Measurements from ENCODE around the gene GPSM3. TPM values are rescaled to one million over a fixed set of nuclear protein-coding genes. Genes with fewer than 3 reads are reported as not detected.

Gene GPSM3
- total RNA-seq, 4 donors from 2014 or later = 2.3 to 9.7 (median 3.5) TPM; not detected in 1

GRCh38 chr6:32218167-32218566 is 25.7 kb upstream of the GPSM3 start:
- intact Hi-C loops (cut with DNase I; ENCODE audit: low total_unique reads) = no loop called here
- no peak for TF ChIP-seq POLR2A (IDR thresholded peaks at IDR 0.05)
- TF ChIP-seq, protein P1, sequence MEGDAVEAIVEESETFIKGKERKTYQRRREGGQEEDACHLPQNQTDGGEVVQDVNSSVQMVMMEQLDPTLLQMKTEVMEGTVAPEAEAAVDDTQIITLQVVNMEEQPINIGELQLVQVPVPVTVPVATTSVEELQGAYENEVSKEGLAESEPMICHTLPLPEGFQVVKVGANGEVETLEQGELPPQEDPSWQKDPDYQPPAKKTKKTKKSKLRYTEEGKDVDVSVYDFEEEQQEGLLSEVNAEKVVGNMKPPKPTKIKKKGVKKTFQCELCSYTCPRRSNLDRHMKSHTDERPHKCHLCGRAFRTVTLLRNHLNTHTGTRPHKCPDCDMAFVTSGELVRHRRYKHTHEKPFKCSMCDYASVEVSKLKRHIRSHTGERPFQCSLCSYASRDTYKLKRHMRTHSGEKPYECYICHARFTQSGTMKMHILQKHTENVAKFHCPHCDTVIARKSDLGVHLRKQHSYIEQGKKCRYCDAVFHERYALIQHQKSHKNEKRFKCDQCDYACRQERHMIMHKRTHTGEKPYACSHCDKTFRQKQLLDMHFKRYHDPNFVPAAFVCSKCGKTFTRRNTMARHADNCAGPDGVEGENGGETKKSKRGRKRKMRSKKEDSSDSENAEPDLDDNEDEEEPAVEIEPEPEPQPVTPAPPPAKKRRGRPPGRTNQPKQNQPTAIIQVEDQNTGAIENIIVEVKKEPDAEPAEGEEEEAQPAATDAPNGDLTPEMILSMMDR (IDR thresholded peaks at IDR 0.05) = no peak

GRCh38 chr6:32216998-32217397 is 24.6 kb upstream of the GPSM3 start:
- TF ChIP-seq, protein P1 (IDR thresholded peaks at IDR 0.05) = no peak
- no peak for TF ChIP-seq POLR2A (IDR thresholded peaks at IDR 0.05)
- intact Hi-C loops (cut with DNase I; ENCODE audit: low total_unique reads) = no loop called here

More at GRCh38 chr6:32218167-32218566, 25.7 kb upstream of the GPSM3 start:
- no peaks in the 10 kb centered on the region for H3K9me3 ChIP-seq
- no peaks in the 10 kb centered on the region for H3K36me3 ChIP-seq
- H3K4me1 ChIP-seq = no peaks in the 10 kb centered on the region
- H3K27ac ChIP-seq = no peak overlapping the region
- H3K4me3 ChIP-seq = no peak overlapping the region
- no peak for DNase-seq
- no peaks in the 10 kb centered on the region for H3K27me3 ChIP-seq

GRCh38 chr6:32216285-32216684 is 23.8 kb upstream of the GPSM3 start:
- Histone ChIP-seq H3K4me3 (no peak overlapping the region), H3K36me3 (no peaks in the 10 kb centered on the region), H3K27ac (no peak overlapping the region), H3K27me3 (no peaks in the 10 kb centered on the region), H3K4me1 (no peaks in the 10 kb centered on the region), H3K9me3 (no peaks in the 10 kb centered on the region)
- no peak for DNase-seq
- intact Hi-C loops (cut with DNase I; ENCODE audit: low total_unique reads) = no loop called here
- no peak for TF ChIP-seq POLR2A (IDR thresholded peaks at IDR 0.05)
- TF ChIP-seq, protein P1 (IDR thresholded peaks at IDR 0.05) = no peak

More at GRCh38 chr6:32216998-32217397, 24.6 kb upstream of the GPSM3 start:
- no peaks in the 10 kb centered on the region for H3K9me3 ChIP-seq
- no peak overlapping the region for H3K4me3 ChIP-seq
- no peaks in the 10 kb centered on the region for H3K36me3 ChIP-seq
- no peak overlapping the region for H3K27ac ChIP-seq
- no peaks in the 10 kb centered on the region for H3K4me1 ChIP-seq
- no peak for DNase-seq
- no peaks in the 10 kb centered on the region for H3K27me3 ChIP-seq

GRCh38 chr6:32215617-32216016 is 23.2 kb upstream of the GPSM3 start:
- no peak for DNase-seq
- intact Hi-C loops (cut with DNase I; ENCODE audit: low total_unique reads) = no loop called here

GRCh38 chr6:32214126-32214525 is 21.7 kb upstream of the GPSM3 start:
- Histone ChIP-seq H3K9me3 (no peaks in the 10 kb centered on the region), H3K27me3 (no peaks in the 10 kb centered on the region), H3K27ac (no peak overlapping the region), H3K4me1 (no peaks in the 10 kb centered on the region), H3K4me3 (no peak overlapping the region), H3K36me3 (no peaks in the 10 kb centered on the region)
- TF ChIP-seq, protein P1 (IDR thresholded peaks at IDR 0.05) = no peak
- no peak for TF ChIP-seq POLR2A (IDR thresholded peaks at IDR 0.05)
- intact Hi-C loops (cut with DNase I; ENCODE audit: low total_unique reads) = no loop called here
- DNase-seq = no peak

More at GRCh38 chr6:32215617-32216016, 23.2 kb upstream of the GPSM3 start:
- Histone ChIP-seq H3K36me3 (no peaks in the 10 kb centered on the region), H3K27me3 (no peaks in the 10 kb centered on the region), H3K4me1 (no peaks in the 10 kb centered on the region), H3K9me3 (no peaks in the 10 kb centered on the region), H3K4me3 (no peak overlapping the region), H3K27ac (no peak overlapping the region)
- TF ChIP-seq, protein P1 (IDR thresholded peaks at IDR 0.05) = no peak
- no peak for TF ChIP-seq POLR2A (IDR thresholded peaks at IDR 0.05)

Measured in uterus (tissue), 4 donors.